ENCODE results near the gene ACLY. TPM values are rescaled to one million over a fixed set of nuclear protein-coding genes. Genes with fewer than 3 reads are reported as not detected.
"Not testable (repeated sequence)": the region's sequence is repeated elsewhere in the genome, so short reads cannot be mapped to it uniquely, and the experiment has no call there.

The ACLY gene
- total RNA-seq, 4 donors from 2014 or later = 40.5 to 81.9 (median 72.9) TPM

- peak within 1 kb of the TSS; percentile 95 for H3K4me3 ChIP-seq
- H3K27me3 ChIP-seq = no peaks in the 10 kb centered on the region
- WGBS = 97% methylated on average over 15 of the region's 15 CpGs
- DNase-seq (ENCODE audit: low spot score in 2 of 2) = no peak
- peaks cover 19% of the 10 kb centered on the region for H3K4me1 ChIP-seq
- H3K36me3 ChIP-seq = no peaks in the 10 kb centered on the region
- no peak for TF ChIP-seq POLR2A (IDR thresholded peaks at IDR 0.05)
- no peak for TF ChIP-seq POLR2AphosphoS5 (IDR thresholded peaks at IDR 0.05)
- no peak for TF ChIP-seq EP300 (IDR thresholded peaks at IDR 0.05)
- TF ChIP-seq CTCF (IDR thresholded peaks at IDR 0.05) = no peak
- no peak within 1 kb of the TSS for H3K27ac ChIP-seq
- no peaks in the 10 kb centered on the region for H3K9me3 ChIP-seq
Observed at GRCh38 chr17:41837761-41838538, 80.8 kb downstream of the ACLY start, which contains the start of gene KLHL10. KLHL10 (plus strand) TSS chr17:41837825; CDS start chr17:41837933, 108 bp downstream.

- peak overlapping the region; percentile 95 for H3K4me3 ChIP-seq
- H3K27ac ChIP-seq = no peak overlapping the region
- DNase-seq (ENCODE audit: low spot score in 2 of 2) = no peak
- peaks cover 6% of the 10 kb centered on the region for H3K36me3 ChIP-seq
- TF ChIP-seq EP300 (IDR thresholded peaks at IDR 0.05) (no peak), POLR2AphosphoS5 (IDR thresholded peaks at IDR 0.05) (no peak), POLR2A (IDR thresholded peaks at IDR 0.05) (no peak), CTCF (IDR thresholded peaks at IDR 0.05) (no peak)
- no peaks in the 10 kb centered on the region for H3K27me3 ChIP-seq
- peaks cover 19% of the 10 kb centered on the region for H3K4me1 ChIP-seq
- H3K9me3 ChIP-seq = no peaks in the 10 kb centered on the region
- WGBS = 50% methylated on average over 21 of the region's 21 CpGs
Observed at GRCh38 chr17:41836550-41837196, 82.1 kb downstream of the ACLY start.

- DNase-seq (ENCODE audit: low spot score in 2 of 2) = no peak
- WGBS = 0% methylated on average over 11 of the region's 72 CpGs
- Histone ChIP-seq H3K36me3 (peaks cover 12% of the 10 kb centered on the region), H3K9me3 (no peaks in the 10 kb centered on the region), H3K27ac (peak within 1 kb of the TSS; percentile 75), H3K4me1 (peaks cover 19% of the 10 kb centered on the region), H3K27me3 (no peaks in the 10 kb centered on the region), H3K4me3 (peak within 1 kb of the TSS; percentile 95)
- TF ChIP-seq CTCF (IDR thresholded peaks at IDR 0.05) (no peak), POLR2AphosphoS5 (IDR thresholded peaks at IDR 0.05) (no peak), POLR2A (IDR thresholded peaks at IDR 0.05) (no peak), EP300 (IDR thresholded peaks at IDR 0.05) (no peak)
Observed at GRCh38 chr17:41835800-41836549, 82.8 kb downstream of the ACLY start, which contains the start of gene NT5C3B. NT5C3B (minus strand) TSS chr17:41836232; CDS start chr17:41836193, 39 bp downstream.

GRCh38 chr17:41835214-41835799 lies 83.4 kb downstream of the ACLY start:
- H3K36me3 ChIP-seq = peaks cover 18% of the 10 kb centered on the region
- H3K27me3 ChIP-seq = no peaks in the 10 kb centered on the region
- DNase-seq (ENCODE audit: low spot score in 2 of 2) = no peak
- no peak for TF ChIP-seq POLR2A (IDR thresholded peaks at IDR 0.05)
- TF ChIP-seq POLR2AphosphoS5 (IDR thresholded peaks at IDR 0.05) = no peak
- TF ChIP-seq EP300 (IDR thresholded peaks at IDR 0.05) = no peak
- TF ChIP-seq CTCF (IDR thresholded peaks at IDR 0.05) = no peak
- 10% methylated on average over 13 of the region's 13 CpGs for whole genome bisulfite sequencing
- no peaks in the 10 kb centered on the region for H3K9me3 ChIP-seq
- H3K4me1 ChIP-seq = peaks cover 19% of the 10 kb centered on the region
- H3K27ac ChIP-seq = peak overlapping the region; percentile 75
- H3K4me3 ChIP-seq = peak overlapping the region; percentile 95

GRCh38 chr17:41829961-41830360 lies 88.8 kb downstream of the ACLY start:
- H3K4me1 ChIP-seq; H3K4me3 ChIP-seq; H3K9me3 ChIP-seq; H3K27ac ChIP-seq; DNase-seq (ENCODE audit: low spot score in 2 of 2); H3K27me3 ChIP-seq: not testable (repeated sequence)
- 84% methylated on average over 10 of the region's 10 CpGs for WGBS
- peaks cover 62% of the 10 kb centered on the region for H3K36me3 ChIP-seq

All from suprapubic skin (tissue), 4 donors.